WERI-Rb-1 (cell line): Measurements from ENCODE around the gene LRRC46.

Experiments
- DNase-seq: peaks from one replicate; pipeline ENCODE4 v3.0.0-alpha.2; 2020
- H3K27ac ChIP-seq: fragments of 250-450 bp; sonication (Bioruptor Pico); 2 replicates; pipeline ENCODE4 v1.5.1; 2020; ENCODE audit warnings: mild to moderate bottlenecking, moderate library complexity
- H3K27me3 ChIP-seq: fragments of 250-450 bp; sonication (Bioruptor Pico); 2 replicates; pipeline ENCODE4 v1.5.1; 2021; ENCODE audit warnings: mild to moderate bottlenecking, low read depth, moderate library complexity; ENCODE audit not compliant: insufficient read depth, severe bottlenecking
- H3K36me3 ChIP-seq: fragments of 250-450 bp; sonication (Bioruptor Pico); 2 replicates; pipeline ENCODE4 v1.5.1; 2020; ENCODE audit warnings: mild to moderate bottlenecking, moderate library complexity
- H3K4me3 ChIP-seq: 2 replicates; pipeline ENCODE4 v1.5.1; 2011; ENCODE audit warnings: low read depth, mild to moderate bottlenecking, control low read depth, low read length
- H3K9me3 ChIP-seq: fragments of 250-450 bp; sonication (Bioruptor Pico); 2 replicates; pipeline ENCODE4 v1.5.1; 2021; ENCODE audit warnings: mild to moderate bottlenecking, moderate library complexity; ENCODE audit not compliant: severe bottlenecking
- CTCF ChIP-seq: IDR thresholded peaks from 2 replicates; pipeline ENCODE4 v1.5.1; 2011; ENCODE audit warnings: low read depth, mild to moderate bottlenecking, control low read depth, inconsistent platforms, low read length

Gene LRRC46

GRCh38 chr17:47792979-47793378 is 38.5 kb upstream of the LRRC46 start:
- H3K9me3 ChIP-seq, result no peaks in the 10 kb centered on the region
- H3K4me3 ChIP-seq, result no peak overlapping the region
- TF ChIP-seq CTCF, result no peak
- H3K27me3 ChIP-seq, result no peaks in the 10 kb centered on the region
- no peaks in the 10 kb centered on the region for H3K36me3 ChIP-seq
- H3K27ac ChIP-seq, result no peak overlapping the region
- no peak for DNase-seq

- Histone ChIP-seq H3K4me3 (no peak overlapping the region), H3K36me3 (no peaks in the 10 kb centered on the region), H3K9me3 (no peaks in the 10 kb centered on the region), H3K27ac (no peak overlapping the region), H3K27me3 (no peaks in the 10 kb centered on the region)
- TF ChIP-seq CTCF, result no peak
- no peak for DNase-seq
Measured at GRCh38 chr17:47797797-47798196, 33.7 kb upstream of the LRRC46 start.

- Histone ChIP-seq H3K4me3 (no peak overlapping the region), H3K9me3 (no peaks in the 10 kb centered on the region), H3K36me3 (no peaks in the 10 kb centered on the region), H3K27me3 (no peaks in the 10 kb centered on the region), H3K27ac (no peak overlapping the region)
- no peak for TF ChIP-seq CTCF
- DNase-seq, result no peak
Measured at GRCh38 chr17:47800686-47801085, 30.8 kb upstream of the LRRC46 start.

GRCh38 chr17:47801176-47801765 is 30.2 kb upstream of the LRRC46 start:
- TF ChIP-seq CTCF, result no peak
- H3K36me3 ChIP-seq, result no peaks in the 10 kb centered on the region
- no peak for DNase-seq

GRCh38 chr17:47801906-47802305 is 29.6 kb upstream of the LRRC46 start:
- Histone ChIP-seq H3K4me3 (no peak overlapping the region), H3K27ac (no peak overlapping the region), H3K36me3 (peaks cover 2% of the 10 kb centered on the region), H3K9me3 (no peaks in the 10 kb centered on the region), H3K27me3 (no peaks in the 10 kb centered on the region)
- DNase-seq, result no peak
- TF ChIP-seq CTCF, result no peak

More at GRCh38 chr17:47801176-47801765, 30.2 kb upstream of the LRRC46 start:
- Histone ChIP-seq H3K9me3 (no peaks in the 10 kb centered on the region), H3K27me3 (no peaks in the 10 kb centered on the region), H3K27ac (no peak overlapping the region), H3K4me3 (no peak overlapping the region)
